ENCODE results near the gene ABI2. TPM values are rescaled to one million over a fixed set of nuclear protein-coding genes. Genes with fewer than 3 reads are reported as not detected.

ABI2 gene
- polyA plus RNA-seq, 1 of the 3 experiments (the other 2 are of a cell fraction), result 51.5 TPM

- H3K9me3 ChIP-seq, result no peaks in the 10 kb centered on the region
- 91% methylated on average over 3 of the region's 3 CpGs for WGBS (ENCODE audit: low lambda C conversion rate)
- H3K27me3 ChIP-seq (ENCODE audit: insufficient read depth), result no peaks in the 10 kb centered on the region
- peaks cover 7% of the 10 kb centered on the region in 2 experiments; a peak in 2 of 4 replicates for H3K4me1 ChIP-seq (ENCODE audit: control insufficient read depth in 1 of 2, insufficient read depth in 2 of 2, low read depth in 1 of 2, low read length in 1 of 2)
- no peak for DNase-seq
- CTCF ChIA-PET, result no interaction called here
- peaks cover 40% of the 10 kb centered on the region for H3F3A ChIP-seq (replicated peaks; ENCODE audit: insufficient read depth)
- TF ChIP-seq USF1 (IDR thresholded peaks at IDR 0.05; ENCODE audit: borderline replicate concordance, low read depth) (no peak), CHD2 (IDR thresholded peaks at IDR 0.05; ENCODE audit: low read length, partially characterized antibody) (no peak), EP300 (IDR thresholded peaks at IDR 0.05; ENCODE audit: borderline replicate concordance in 1 of 2, low read depth in 1 of 2, low read length in 1 of 2) (no peak), NRF1 (IDR thresholded peaks at IDR 0.05; ENCODE audit: low read depth, low read length) (no peak)
- TF ChIP-seq, protein P1, sequence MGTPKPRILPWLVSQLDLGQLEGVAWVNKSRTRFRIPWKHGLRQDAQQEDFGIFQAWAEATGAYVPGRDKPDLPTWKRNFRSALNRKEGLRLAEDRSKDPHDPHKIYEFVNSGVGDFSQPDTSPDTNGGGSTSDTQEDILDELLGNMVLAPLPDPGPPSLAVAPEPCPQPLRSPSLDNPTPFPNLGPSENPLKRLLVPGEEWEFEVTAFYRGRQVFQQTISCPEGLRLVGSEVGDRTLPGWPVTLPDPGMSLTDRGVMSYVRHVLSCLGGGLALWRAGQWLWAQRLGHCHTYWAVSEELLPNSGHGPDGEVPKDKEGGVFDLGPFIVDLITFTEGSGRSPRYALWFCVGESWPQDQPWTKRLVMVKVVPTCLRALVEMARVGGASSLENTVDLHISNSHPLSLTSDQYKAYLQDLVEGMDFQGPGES (IDR thresholded peaks at IDR 0.05; ENCODE audit: low read depth, low read length), result no peak
- POLR2A ChIA-PET, result no interaction called here
- no peak overlapping the region for H3K4me2 ChIP-seq
- H3K27ac ChIP-seq (ENCODE audit: low read depth in 2 of 2, low read length in 1 of 2), result peak overlapping the region in 1 of 2 experiments; percentile 61; a peak in 2 of 4 replicates
- peaks cover 21% of the 10 kb centered on the region; the same call in 1 of the 2 replicates for H3K79me2 ChIP-seq (ENCODE audit: insufficient read depth)
- no peaks in the 10 kb centered on the region for H4K20me1 ChIP-seq (ENCODE audit: insufficient read depth)
- no peak overlapping the region for H3K9ac ChIP-seq
- H3K36me3 ChIP-seq (replicated peaks in 1 of 2; ENCODE audit: control insufficient read depth in 1 of 2, insufficient read depth in 2 of 2, low read length in 1 of 2), result peaks cover 62 to 69% of the 10 kb centered on the region in 2 experiments
- H2AFZ ChIP-seq (ENCODE audit: low read depth), result no peak overlapping the region
- H3K4me3 ChIP-seq (ENCODE audit: low read depth in 2 of 2, low read length in 1 of 2), result no peak overlapping the region
- H3K9me2 ChIP-seq, result no peaks in the 10 kb centered on the region
Measured at GRCh38 chr2:203446780-203447179, 118.6 kb downstream of the ABI2 start.

DNA sequence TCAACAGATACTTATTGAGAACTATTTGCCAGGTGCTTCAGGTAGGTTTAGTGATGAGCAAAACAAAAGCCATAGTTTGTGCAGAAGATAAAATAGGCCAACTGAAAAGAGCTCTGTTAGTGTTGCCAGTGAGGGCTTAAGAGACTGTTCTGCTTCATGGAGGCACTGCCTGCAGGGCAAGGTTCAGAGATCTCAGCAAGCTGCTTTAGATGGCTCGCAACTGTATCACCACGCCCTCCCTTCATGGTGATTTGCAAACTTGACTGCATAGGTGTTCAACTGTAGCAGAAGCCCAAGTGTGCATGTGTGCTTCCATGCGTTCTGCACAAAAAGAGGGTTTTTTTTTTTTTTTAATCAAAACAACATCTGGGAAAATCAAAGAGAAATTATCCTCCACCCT, 122.4 kb downstream of the ABI2 start:
- ChIA-PET POLR2A (interaction anchor here (0.7 kb wide), 1 partner anchor 955 kb away, joined by 4 read pairs; no protein-coding TSS in a partner anchor), CTCF (interaction anchor here (1.2 to 1.6 kb wide), 3 partner anchors 22 to 365 kb away, joined by 3 to 5 read pairs (median 4); no protein-coding TSS in a partner anchor)

DNA sequence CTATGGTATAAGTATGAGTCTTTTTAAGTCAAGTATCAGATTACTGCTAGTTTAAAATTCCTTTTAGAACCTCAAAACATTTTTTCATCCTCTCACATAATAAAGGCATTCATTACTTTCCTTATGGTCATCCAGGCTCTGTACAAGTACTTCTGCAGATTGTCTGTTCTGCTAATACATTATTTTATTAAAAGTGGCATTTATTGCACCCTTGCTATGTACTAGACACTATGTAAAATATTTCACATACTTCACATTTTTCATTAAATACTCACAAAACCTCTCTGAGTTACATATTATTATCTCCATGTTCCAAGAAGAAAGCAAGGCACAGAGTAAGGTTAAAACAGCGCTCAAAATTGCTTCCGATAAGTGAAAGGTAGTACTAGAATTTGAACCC, 122.8 kb downstream of the ABI2 start:
- Histone ChIP-seq H3K27me3 (ENCODE audit: insufficient read depth) (no peaks in the 10 kb centered on the region), H3K9me3 (no peaks in the 10 kb centered on the region), H3K27ac (ENCODE audit: low read depth in 2 of 2, low read length in 1 of 2) (peak overlapping the region; percentile 48 to 56; a peak in 3 of 4 replicates), H3K4me2 (0 out of 2 replicates have a peak overlapping the region, but pooled peaks have one; percentile 5), H3K9me2 (no peaks in the 10 kb centered on the region), H3K36me3 (replicated peaks in 1 of 2; ENCODE audit: control insufficient read depth in 1 of 2, insufficient read depth in 2 of 2, low read length in 1 of 2) (peaks cover 61 to 71% of the 10 kb centered on the region in 2 experiments), H3K9ac (no peak overlapping the region), H2AFZ (ENCODE audit: low read depth) (no peak overlapping the region), H3F3A (replicated peaks; ENCODE audit: insufficient read depth) (peaks cover 48% of the 10 kb centered on the region), H4K20me1 (ENCODE audit: insufficient read depth) (no peaks in the 10 kb centered on the region), H3K79me2 (ENCODE audit: insufficient read depth) (peaks cover 8% of the 10 kb centered on the region; the same call in 1 of the 2 replicates), H3K4me1 (ENCODE audit: control insufficient read depth in 1 of 2, insufficient read depth in 2 of 2, low read depth in 1 of 2, low read length in 1 of 2) (peaks cover 5 to 7% of the 10 kb centered on the region in 2 experiments; a peak in 2 of 4 replicates), H3K4me3 (ENCODE audit: low read depth in 2 of 2, low read length in 1 of 2) (no peak overlapping the region)
- 74% methylated on average over 2 of the region's 2 CpGs for WGBS (ENCODE audit: low lambda C conversion rate)
- no peak for DNase-seq
- ChIA-PET CTCF (interaction anchor here (1.5 to 1.6 kb wide), 2 partner anchors 225 to 364 kb away, joined by 3 to 4 read pairs; no protein-coding TSS in a partner anchor), POLR2A (no interaction called here)
- peak; percentile 95 for TF ChIP-seq TCF12 (IDR thresholded peaks at IDR 0.05)
- no peak for TF ChIP-seq SIN3A (IDR thresholded peaks at IDR 0.05; ENCODE audit: borderline replicate concordance, low read depth, low read length)
- TF ChIP-seq FOXJ3 (CRISPR knock-in tag; IDR thresholded peaks at IDR 0.05), result no peak
- peak; percentile 40; the same call in 1 of the 2 replicates for TF ChIP-seq POLR2AphosphoS5 (IDR thresholded peaks at IDR 0.05; ENCODE audit: low read depth, low read length)
- TF ChIP-seq, protein P2, sequence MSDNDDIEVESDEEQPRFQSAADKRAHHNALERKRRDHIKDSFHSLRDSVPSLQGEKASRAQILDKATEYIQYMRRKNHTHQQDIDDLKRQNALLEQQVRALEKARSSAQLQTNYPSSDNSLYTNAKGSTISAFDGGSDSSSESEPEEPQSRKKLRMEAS (IDR thresholded peaks at IDR 0.05; ENCODE audit: low read depth), result no peak
- TF ChIP-seq EZH2phosphoT487 (IDR thresholded peaks at IDR 0.05; ENCODE audit: borderline replicate concordance, low read depth), result no peak
- TF ChIP-seq SMC3 (IDR thresholded peaks at IDR 0.05; ENCODE audit: low read depth, low read length), result no peak
- no peak for TF ChIP-seq RCOR1 (IDR thresholded peaks at IDR 0.05; ENCODE audit: low read length)
- no peak for TF ChIP-seq RAD21 (IDR thresholded peaks at IDR 0.05; ENCODE audit: low read length)
- peak; percentile 72; the same call in 1 of the 2 replicates for TF ChIP-seq FOSL2 (IDR thresholded peaks at IDR 0.05; ENCODE audit: borderline replicate concordance, low read depth)

More for the DNA sequence above, 122.4 kb downstream of the ABI2 start:
- Histone ChIP-seq H3K9ac (no peak overlapping the region), H4K20me1 (ENCODE audit: insufficient read depth) (no peaks in the 10 kb centered on the region), H3K79me2 (ENCODE audit: insufficient read depth) (peaks cover 8% of the 10 kb centered on the region; the same call in 1 of the 2 replicates), H3K27me3 (ENCODE audit: insufficient read depth) (no peaks in the 10 kb centered on the region), H3K4me1 (ENCODE audit: control insufficient read depth in 1 of 2, insufficient read depth in 2 of 2, low read depth in 1 of 2, low read length in 1 of 2) (peaks cover 5 to 7% of the 10 kb centered on the region in 2 experiments; a peak in 2 of 4 replicates), H3K4me3 (ENCODE audit: low read depth in 2 of 2, low read length in 1 of 2) (no peak overlapping the region), H3K9me3 (no peaks in the 10 kb centered on the region), H3K36me3 (replicated peaks in 1 of 2; ENCODE audit: control insufficient read depth in 1 of 2, insufficient read depth in 2 of 2, low read length in 1 of 2) (peaks cover 62 to 67% of the 10 kb centered on the region in 2 experiments), H2AFZ (ENCODE audit: low read depth) (no peak overlapping the region), H3K4me2 (peak overlapping the region; percentile 5; the same call in 1 of the 2 replicates), H3K9me2 (no peaks in the 10 kb centered on the region), H3K27ac (ENCODE audit: low read depth in 2 of 2, low read length in 1 of 2) (peak overlapping the region; percentile 56 to 64), H3F3A (replicated peaks; ENCODE audit: insufficient read depth) (peaks cover 49% of the 10 kb centered on the region)
- 84% methylated on average over 3 of the region's 3 CpGs for WGBS (ENCODE audit: low lambda C conversion rate)
- no peak for DNase-seq
- TF ChIP-seq RXRA (IDR thresholded peaks at IDR 0.05; ENCODE audit: borderline replicate concordance, low read depth), result no peak
- no peak for TF ChIP-seq RCOR1 (IDR thresholded peaks at IDR 0.05; ENCODE audit: low read length)
- TF ChIP-seq YY1 (IDR thresholded peaks at IDR 0.05; ENCODE audit: low read depth), result 0 out of 2 replicates have a peak, but pooled peaks have one; percentile 2
- no peak for TF ChIP-seq NFIC (IDR thresholded peaks at IDR 0.05; ENCODE audit: borderline replicate concordance)
